Hepatic stellate cell (primary cell): ENCODE measurements around the gene EGF.
A peak's percentile ranks its signal among the peaks of the same experiment; 100 is the strongest.
"Not testable (repeated sequence)": the region's sequence is repeated elsewhere in the genome, so short reads cannot be mapped to it uniquely, and the experiment has no call there.

Experiments
- DNase-seq: peaks from one replicate; pipeline ENCODE4 v3.0.0; 2011; ENCODE audit warnings: low spot score

Gene EGF

GRCh38 chr4:109914322-109914721, 1.6 kb downstream of the EGF start:
- no peak for DNase-seq

DNA sequence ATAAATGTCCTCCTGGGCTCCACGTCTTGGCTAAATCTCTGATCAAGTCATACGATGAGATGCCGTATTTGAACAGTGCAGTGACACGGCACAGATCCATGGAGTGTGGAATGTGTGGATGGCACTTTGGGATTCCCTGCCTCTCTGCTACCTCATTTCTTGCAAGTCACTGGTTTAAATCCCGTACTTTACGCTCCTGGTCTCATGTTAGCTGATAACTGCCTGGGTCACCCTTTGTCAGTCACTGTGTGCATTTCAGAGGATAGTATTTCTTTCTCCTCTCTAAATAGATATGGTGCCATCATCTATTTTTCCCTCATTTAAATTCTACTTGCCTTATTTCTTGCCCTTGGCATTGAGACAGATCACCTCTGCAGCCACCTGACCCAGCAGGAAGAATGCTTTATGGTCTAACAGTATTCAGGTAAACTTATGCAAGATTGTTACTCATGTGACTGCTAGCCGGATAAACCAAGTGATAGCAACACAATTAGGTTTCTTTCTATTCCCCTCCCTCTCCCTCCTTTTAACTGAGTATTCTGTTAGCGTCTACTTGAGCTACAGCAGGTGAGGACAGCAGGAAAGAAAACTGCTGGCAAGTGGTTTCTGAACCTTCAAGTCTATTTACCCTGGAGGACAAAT, 2.8 kb downstream of the EGF start:
- no peak for DNase-seq

- DNase-seq: no peak
These were observed 3.3 kb downstream of the EGF start for GRCh38 chr4:109916027-109916409.

- peak; percentile 14 for DNase-seq
These were observed 8.7 kb downstream of the EGF start for GRCh38 chr4:109921384-109921808.

DNA sequence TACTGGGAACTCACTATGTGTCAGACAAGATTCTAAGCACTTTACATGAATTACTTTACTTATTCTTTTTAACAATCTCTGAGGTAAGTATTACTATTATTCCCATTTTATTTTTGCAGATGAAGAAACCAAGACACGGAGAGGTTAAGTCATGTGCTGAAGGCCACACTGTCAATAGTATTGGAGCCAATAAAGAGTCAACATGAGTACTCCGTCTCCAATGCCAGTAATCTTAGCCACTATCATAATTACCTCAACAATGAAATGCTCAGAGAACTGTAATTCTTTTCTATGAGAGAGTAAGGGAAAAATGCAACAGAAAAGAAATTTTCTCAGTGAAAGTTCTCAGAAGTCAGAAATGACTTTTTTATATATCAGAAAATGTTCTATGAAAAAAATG, 12.7 kb downstream of the EGF start:
- no peak for DNase-seq

GRCh38 chr4:109928327-109929045, 15.8 kb downstream of the EGF start:
- no peak for DNase-seq

DNA sequence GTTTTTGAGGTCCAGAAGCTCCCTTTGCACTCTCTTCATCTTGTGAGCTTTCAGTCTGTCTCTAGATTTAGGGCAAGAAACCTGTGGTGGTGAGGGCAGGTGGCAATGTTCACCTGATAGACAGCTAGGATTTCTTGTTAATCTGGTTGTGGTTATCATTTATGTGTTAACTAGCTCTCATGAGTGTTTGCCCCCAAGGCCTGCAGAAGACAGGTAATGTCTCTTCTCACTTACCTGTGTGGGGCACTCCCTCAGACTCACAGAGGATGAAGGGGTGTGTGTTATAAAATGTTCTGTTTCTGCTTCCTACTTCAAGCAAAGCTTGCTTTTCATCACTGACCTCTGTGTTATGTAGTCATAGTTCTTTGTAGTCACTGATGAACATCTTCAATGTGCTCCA, 17.8 kb downstream of the EGF start:
- no peak for DNase-seq

- no peak for DNase-seq
These were observed 18.2 kb downstream of the EGF start for GRCh38 chr4:109930872-109931271.

GRCh38 chr4:109931318-109931717, 18.6 kb downstream of the EGF start:
- no peak for DNase-seq

DNA sequence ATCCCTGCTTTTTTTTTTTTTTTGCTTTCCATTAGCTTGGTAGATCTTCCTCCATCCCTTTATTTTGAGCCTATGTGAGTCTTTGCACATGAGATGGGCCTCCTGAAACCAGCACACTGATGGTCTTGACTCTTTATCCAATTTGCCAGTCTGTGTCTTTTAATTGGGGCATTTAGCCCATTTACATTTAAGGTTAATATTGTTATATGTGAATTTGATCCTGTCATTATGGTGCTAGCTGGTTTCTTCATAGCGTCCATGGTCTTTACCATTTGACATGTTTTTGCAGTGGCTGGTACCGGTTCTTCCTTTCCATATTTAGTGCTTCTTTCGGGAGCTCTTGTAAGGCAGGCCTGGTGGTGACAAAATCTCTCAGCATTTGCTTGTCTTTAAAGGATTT, 24.7 kb downstream of the EGF start:
- DNase-seq: not testable (repeated sequence)

GRCh38 chr4:109939190-109939589, 26.5 kb downstream of the EGF start:
- DNase-seq: no peak

DNA sequence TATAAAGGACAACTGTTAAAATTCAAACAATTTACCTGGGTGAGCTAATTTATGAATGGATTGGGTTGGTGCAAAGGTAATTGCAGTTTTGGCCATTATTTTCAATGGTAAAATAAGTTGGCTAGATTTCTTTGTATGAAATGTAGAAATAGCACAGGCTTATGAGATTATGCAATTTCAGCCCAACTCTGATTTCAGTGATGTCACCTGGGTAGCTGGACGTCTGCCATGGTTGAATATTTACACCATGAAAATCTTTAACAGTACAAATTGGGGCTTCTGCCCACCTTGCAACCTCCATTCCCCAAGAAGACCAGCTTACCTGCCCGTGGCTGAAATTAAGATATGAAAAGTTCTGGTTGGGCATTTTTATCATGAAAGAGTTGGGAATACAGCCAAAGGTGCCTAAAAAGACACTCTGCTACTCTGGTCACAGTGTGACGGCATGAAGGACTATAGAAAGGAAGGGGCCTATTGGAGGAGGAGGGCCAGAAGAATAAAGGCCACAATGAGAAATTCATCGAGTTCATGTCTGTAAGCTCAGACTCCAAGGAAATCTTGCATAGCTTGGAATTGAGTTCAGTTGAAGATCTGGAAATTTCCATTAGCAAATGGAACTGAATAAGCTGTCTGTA, 29.7 kb downstream of the EGF start:
- DNase-seq: no peak

GRCh38 chr4:109943745-109944144, 31.1 kb downstream of the EGF start:
- no peak for DNase-seq

- no peak for DNase-seq
These were observed 31.9 kb downstream of the EGF start for GRCh38 chr4:109944591-109944990.

- no peak for DNase-seq
These were observed 32.4 kb downstream of the EGF start for GRCh38 chr4:109945056-109945455.

- no peak for DNase-seq
These were observed 33.4 kb downstream of the EGF start for GRCh38 chr4:109946120-109946519.

DNA sequence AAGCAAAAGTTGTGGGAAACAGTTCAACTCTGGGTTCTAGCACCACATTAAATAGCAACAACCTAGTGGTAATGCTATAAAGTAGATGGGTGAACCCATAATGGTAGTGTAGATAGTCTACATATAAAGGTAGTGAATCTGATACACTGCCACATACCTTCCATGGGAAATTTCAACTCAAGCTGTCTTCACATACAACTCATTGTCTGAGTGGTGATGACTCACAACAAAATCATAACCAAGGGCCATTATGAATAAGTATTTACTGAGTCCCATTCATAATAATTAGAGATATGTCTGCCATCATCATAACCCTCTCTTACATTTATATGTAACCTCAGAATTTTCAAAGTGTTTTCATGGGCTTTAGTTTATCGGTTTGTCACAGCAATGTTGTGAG, 34.8 kb downstream of the EGF start:
- no peak for DNase-seq

GRCh38 chr4:109947918-109948317, 35.2 kb downstream of the EGF start:
- no peak for DNase-seq

GRCh38 chr4:109949099-109949718, 36.5 kb downstream of the EGF start:
- DNase-seq: not testable (repeated sequence)

- no peak for DNase-seq
These were observed 39.9 kb downstream of the EGF start for GRCh38 chr4:109952612-109953011.

GRCh38 chr4:109953556-109953955, 40.9 kb downstream of the EGF start:
- DNase-seq: no peak

- no peak for DNase-seq
These were observed 42.5 kb downstream of the EGF start for GRCh38 chr4:109955146-109955545.

DNA sequence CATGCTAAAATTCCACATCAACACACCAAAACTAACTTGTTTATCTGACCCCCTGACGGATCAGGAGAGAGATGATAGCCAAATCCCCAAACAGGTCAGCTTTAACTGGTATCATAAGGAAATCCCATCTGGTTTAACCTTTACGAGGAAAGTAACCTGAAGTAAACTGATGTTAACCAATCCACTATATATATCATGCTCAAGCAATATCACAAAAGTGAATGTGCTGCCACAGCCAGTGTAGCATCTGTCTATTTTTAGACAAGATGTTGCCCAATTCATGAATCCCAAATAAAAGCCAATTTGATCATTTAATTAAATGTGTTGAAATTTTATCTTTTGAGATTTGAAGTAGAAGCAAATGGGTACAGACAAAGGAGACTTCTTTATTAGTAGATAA, 44.5 kb downstream of the EGF start:
- DNase-seq: no peak
